Measurements from ENCODE around the gene PPP2R1A.

GRCh38 chr19:52141203-52141602 lies 48.6 kb upstream of the PPP2R1A start:
- TF ChIP-seq CTCF (IDR thresholded peaks at IDR 0.05) (no peak), POLR2A (IDR thresholded peaks at IDR 0.05) (no peak)
